Psoas muscle (tissue), 8 donors: ENCODE results near the gene FGF14. TPM values are rescaled to one million over a fixed set of nuclear protein-coding genes. Genes with fewer than 3 reads are reported as not detected.

Source experiments
- ATAC-seq, 4 donors: fragments of 200-7000 bp; cut with Tn5 transposase; one replicate each; pipeline ENCODE4 v1.9.1; 2020; ENCODE audit warnings: moderate library complexity in 3 of 4, mild to moderate bottlenecking in 2 of 4
- DNase-seq, 2 donors: peaks; one replicate each; pipeline ENCODE4 v3.0.0-alpha.2; 2020
- H3K27ac ChIP-seq: fragments of 200-600 bp; one replicate; pipeline ENCODE4 v1.8.0; 2022
- H3K27me3 ChIP-seq, 3 donors: fragments of 200-600 bp in 1 of 3; one replicate each; pipeline versions ENCODE4 v1.6.1 to v1.8.0; 2013 to 2022; ENCODE audit warnings: low read length in 2 of 3, mild to moderate bottlenecking in 2 of 3, moderate library complexity in 1 of 3; ENCODE audit not compliant: insufficient read depth in 3 of 3
- H3K36me3 ChIP-seq, 2 donors: fragments of 200-600 bp in 1 of 2; one replicate each; pipeline versions ENCODE4 v1.6.1 to v1.8.0; 2013 to 2022; ENCODE audit warnings: low read depth in 1 of 2, mild to moderate bottlenecking in 1 of 2, moderate library complexity in 1 of 2; ENCODE audit not compliant: insufficient read depth in 1 of 2
- H3K4me1 ChIP-seq: fragments of 200-600 bp; one replicate; pipeline ENCODE4 v1.8.0; 2022
- H3K4me3 ChIP-seq: fragments of 200-600 bp; one replicate; pipeline ENCODE4 v1.8.0; 2022; ENCODE audit warnings: mild to moderate bottlenecking
- H3K9me3 ChIP-seq: fragments of 200-600 bp; one replicate; pipeline ENCODE4 v1.8.0; 2022
- WGBS, 3 donors: extraction: QIAGEN DNeasy Blood & Tissue Kit; methylation state at CpG; one replicate each; pipeline versions ENCODE4 v1.1.6 to v1.1.7; 2013; 5-methylcytosine and 5-hydroxymethylcytosine counted together
- intact Hi-C, 2 donors: fragments of 100-400 bp; cut with DNase I; formaldehyde crosslinking; loops; one replicate each; pipeline versions ENCODE4 v1.11.0 to v1.14.2; 2022
- polyA plus RNA-seq, 3 donors: library from polyadenylated mRNA; stranded (reverse); fragments of 200-250 nt; gene quantifications; one replicate each; pipeline ENCODE4 v1.2.3, GENCODE V29; 2013
- total RNA-seq, 4 donors: library from RNA; stranded (reverse); fragmentation: NEBNext Ultra II Directional in 2 of 4; extraction: Animal tissue kit (Norgen Biotek cat#: 25700) in 2 of 4; gene quantifications; one replicate each; pipeline versions ENCODE4 v1.2.1 to v1.2.4, GENCODE V29; 2021 to 2023
- TF ChIP-seq, protein P1 (sequence below): fragments of 200-600 bp; IDR thresholded peaks from one replicate; pipeline ENCODE4 v1.8.0; 2022; ENCODE audit warnings: antibody characterized with exemption
- donor health status: healthy with polysubstance abuse.
- donor health status: DM: no; HTN: no; CAD: no; lungs with moderate emphysema.
- donor health status: Bipolar disorder and iron deficiency.
- donor health status: healthy.
- donor health status: DM: yes; HTN: yes; CAD: no.
- donor health status: DM: no; HTN: no; CAD: no.
- donor health status: DM: no; HTN: no; CAD: no.
- donor health status: DM: yes; HTN: yes; CAD: no.

Gene FGF14
- total and polyA plus RNA-seq, 7 donors: 0.01 to 0.05 (median 0.02) TPM; not detected in 4

DNA sequence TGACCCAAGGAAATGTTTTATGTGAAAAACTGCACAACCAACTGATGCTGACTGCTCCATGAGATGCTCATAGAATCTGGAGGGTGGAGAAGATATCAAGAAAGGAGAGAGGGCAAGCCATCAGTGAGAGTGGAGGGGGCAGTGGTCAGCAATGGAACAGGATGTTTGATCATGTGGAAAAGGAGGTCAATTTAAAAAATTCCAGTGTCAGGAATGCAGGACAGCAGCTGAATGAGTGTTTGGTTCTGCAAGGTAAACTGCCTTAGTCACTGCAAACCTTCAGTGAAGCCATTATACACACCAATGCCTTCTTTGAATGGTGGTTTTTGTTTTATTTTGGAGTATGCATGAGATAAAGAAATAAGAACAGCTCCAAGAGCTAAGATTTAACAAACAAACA lies 121.5 kb downstream of the FGF14 start:
- DNase-seq (no peak), ATAC-seq (no peak)
- H3K36me3 ChIP-seq: no peaks in the 10 kb centered on the region
- intact Hi-C loops: no loop called here
- no peaks in the 10 kb centered on the region for H3K27me3 ChIP-seq
- TF ChIP-seq, protein P1, sequence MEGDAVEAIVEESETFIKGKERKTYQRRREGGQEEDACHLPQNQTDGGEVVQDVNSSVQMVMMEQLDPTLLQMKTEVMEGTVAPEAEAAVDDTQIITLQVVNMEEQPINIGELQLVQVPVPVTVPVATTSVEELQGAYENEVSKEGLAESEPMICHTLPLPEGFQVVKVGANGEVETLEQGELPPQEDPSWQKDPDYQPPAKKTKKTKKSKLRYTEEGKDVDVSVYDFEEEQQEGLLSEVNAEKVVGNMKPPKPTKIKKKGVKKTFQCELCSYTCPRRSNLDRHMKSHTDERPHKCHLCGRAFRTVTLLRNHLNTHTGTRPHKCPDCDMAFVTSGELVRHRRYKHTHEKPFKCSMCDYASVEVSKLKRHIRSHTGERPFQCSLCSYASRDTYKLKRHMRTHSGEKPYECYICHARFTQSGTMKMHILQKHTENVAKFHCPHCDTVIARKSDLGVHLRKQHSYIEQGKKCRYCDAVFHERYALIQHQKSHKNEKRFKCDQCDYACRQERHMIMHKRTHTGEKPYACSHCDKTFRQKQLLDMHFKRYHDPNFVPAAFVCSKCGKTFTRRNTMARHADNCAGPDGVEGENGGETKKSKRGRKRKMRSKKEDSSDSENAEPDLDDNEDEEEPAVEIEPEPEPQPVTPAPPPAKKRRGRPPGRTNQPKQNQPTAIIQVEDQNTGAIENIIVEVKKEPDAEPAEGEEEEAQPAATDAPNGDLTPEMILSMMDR: no peak
- no peaks in the 10 kb centered on the region for H3K4me1 ChIP-seq
- no peaks in the 10 kb centered on the region for H3K9me3 ChIP-seq
- H3K4me3 ChIP-seq: no peak overlapping the region
- no peak overlapping the region for H3K27ac ChIP-seq

DNA sequence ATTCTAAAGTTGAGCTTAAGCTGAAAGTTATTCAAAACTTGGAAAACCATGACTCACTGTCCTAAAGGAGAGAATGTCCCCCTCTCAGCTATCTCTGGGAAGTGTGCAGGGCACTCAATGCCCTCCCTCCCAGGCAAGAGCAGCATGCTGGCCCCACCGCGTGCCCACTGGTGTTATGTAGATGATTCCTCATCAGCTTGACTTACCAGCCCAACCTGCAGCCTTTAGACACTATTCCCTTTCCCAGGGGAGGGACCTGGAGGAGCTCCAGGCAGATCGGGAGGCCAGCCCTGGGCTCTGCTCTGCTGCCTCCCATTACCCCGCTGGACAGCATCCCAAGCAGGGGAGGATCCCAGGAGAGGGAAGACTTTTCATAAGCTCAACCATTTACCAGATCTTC lies 124.6 kb downstream of the FGF14 start:
- no peak overlapping the region for H3K4me3 ChIP-seq
- no peaks in the 10 kb centered on the region for H3K9me3 ChIP-seq
- H3K4me1 ChIP-seq: no peaks in the 10 kb centered on the region
- ATAC-seq (no peak), DNase-seq (peak; percentile 47 to 52)
- intact Hi-C loops: no loop called here
- no peak overlapping the region for H3K27ac ChIP-seq
- H3K36me3 ChIP-seq: no peaks in the 10 kb centered on the region
- H3K27me3 ChIP-seq: no peaks in the 10 kb centered on the region
- 39 to 57% (median 42%) methylated on average over 4 of the region's 4 CpGs for WGBS, 3 donors
- TF ChIP-seq, protein P1: no peak

DNA sequence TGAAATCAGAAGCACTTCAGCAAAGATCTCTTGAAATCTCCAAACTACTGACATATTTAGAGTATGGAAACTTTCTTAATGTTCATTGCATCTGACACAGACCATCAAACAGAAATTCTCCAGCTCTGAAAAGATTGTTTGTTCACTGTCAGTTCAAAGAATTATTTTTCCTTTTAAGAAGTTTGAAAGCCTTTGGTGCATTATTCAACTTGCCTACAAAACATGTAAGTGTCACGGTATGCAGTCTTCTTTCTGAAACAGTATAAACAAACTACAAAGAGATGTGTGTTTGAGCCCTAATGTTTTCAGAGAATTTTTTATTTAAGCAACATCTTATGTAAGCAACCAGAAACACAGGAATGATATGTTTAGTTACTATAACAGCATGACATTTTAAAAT lies 125.4 kb downstream of the FGF14 start:
- WGBS, 3 donors: 80 to 89% (median 85%) methylated on average over 1 of the region's 1 CpG
- TF ChIP-seq, protein P1: no peak

DNA sequence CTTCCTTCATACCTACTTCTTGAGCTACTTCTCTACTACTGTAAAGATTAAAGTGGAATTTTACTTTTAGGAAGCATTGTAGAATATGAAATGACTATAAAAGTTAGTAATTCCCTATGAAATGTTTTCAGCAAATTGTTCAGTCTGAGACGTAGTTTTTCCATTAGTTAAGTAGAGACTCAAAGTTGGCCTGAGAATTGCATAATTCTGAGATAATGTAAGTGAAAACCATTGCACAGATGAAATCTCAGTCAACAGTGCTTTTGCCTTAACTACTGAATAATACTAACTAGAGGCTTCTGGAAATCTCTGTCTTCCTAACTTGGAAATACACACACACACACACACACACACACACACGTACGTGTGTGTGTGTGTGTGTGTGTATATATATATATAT lies 125.9 kb downstream of the FGF14 start:
- intact Hi-C loops: no loop called here
- H3K27me3 ChIP-seq: no peaks in the 10 kb centered on the region
- H3K27ac ChIP-seq: no peak overlapping the region
- no peaks in the 10 kb centered on the region for H3K9me3 ChIP-seq
- WGBS, 3 donors: 34 to 48% (median 35%) methylated on average over 3 of the region's 3 CpGs
- TF ChIP-seq, protein P1: no peak
- no peaks in the 10 kb centered on the region for H3K36me3 ChIP-seq
- H3K4me3 ChIP-seq: no peak overlapping the region
- ATAC-seq (no peak), DNase-seq (no peak)
- H3K4me1 ChIP-seq: no peaks in the 10 kb centered on the region

More for the DNA sequence above, 125.4 kb downstream of the FGF14 start:
- Histone ChIP-seq H3K9me3 (no peaks in the 10 kb centered on the region), H3K36me3 (no peaks in the 10 kb centered on the region), H3K27me3 (no peaks in the 10 kb centered on the region), H3K27ac (no peak overlapping the region), H3K4me3 (no peak overlapping the region), H3K4me1 (no peaks in the 10 kb centered on the region)
- ATAC-seq (no peak), DNase-seq (no peak)
- intact Hi-C loops: no loop called here

DNA sequence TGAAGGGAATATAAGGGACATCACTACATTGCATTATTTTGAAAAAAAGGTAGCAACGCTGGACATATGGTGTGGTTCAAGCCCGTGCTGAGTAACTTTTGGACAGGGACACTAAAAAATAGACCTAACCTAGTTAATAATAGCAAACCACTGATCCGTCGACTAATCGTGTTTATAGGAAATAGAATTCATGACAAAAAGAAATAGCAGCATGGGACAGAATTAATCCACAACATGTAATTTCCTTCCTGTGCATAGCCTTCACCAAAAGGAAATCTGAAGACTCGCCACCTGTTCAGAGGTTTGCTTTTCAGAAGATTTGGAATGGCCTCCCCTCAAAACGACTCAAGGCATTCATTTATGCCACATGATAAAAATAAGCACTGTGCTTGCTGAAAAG lies 128.7 kb downstream of the FGF14 start:
- 60 to 68% (median 66%) methylated on average over 7 of the region's 7 CpGs for WGBS, 3 donors

More for the DNA sequence above, 128.7 kb downstream of the FGF14 start:
- intact Hi-C loops: no loop called here
- Histone ChIP-seq H3K36me3 (no peaks in the 10 kb centered on the region), H3K4me3 (no peak overlapping the region), H3K27ac (no peak overlapping the region), H3K27me3 (no peaks in the 10 kb centered on the region), H3K9me3 (no peaks in the 10 kb centered on the region), H3K4me1 (no peaks in the 10 kb centered on the region)
- no peak for ATAC-seq
- TF ChIP-seq, protein P1: no peak
- DNase-seq: no peak
